ENCODE measurements around the gene ANKRD6.

The ANKRD6 gene

GRCh38 chr6:89642956-89643355, 210.0 kb downstream of the ANKRD6 start:
- no peak for DNase-seq (ENCODE audit: low spot score)

GRCh38 chr6:89643406-89643805, 210.5 kb downstream of the ANKRD6 start:
- no peak for DNase-seq (ENCODE audit: low spot score)

- no peak for DNase-seq (ENCODE audit: low spot score)
Observed at GRCh38 chr6:89644864-89645263, 211.9 kb downstream of the ANKRD6 start.

DNA sequence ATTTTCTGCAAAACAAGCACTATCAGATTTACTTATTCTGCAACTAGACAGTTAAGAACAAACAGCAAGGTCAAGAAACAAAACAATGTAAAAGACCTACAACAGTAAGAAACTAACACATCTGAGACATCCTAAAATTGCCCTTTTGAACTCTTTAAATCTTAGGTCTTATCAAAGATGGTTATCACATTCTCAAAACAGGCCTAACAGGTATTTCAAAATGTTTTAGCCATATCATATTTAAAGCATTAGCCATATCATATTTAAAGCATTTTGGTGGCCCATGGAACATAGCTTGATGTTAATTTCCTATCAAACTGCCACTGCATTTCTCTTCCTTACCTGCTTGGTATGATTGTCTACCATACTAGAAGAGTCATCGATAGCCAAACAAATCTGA, 216.7 kb downstream of the ANKRD6 start:
- no peak for DNase-seq (ENCODE audit: low spot score)

DNA sequence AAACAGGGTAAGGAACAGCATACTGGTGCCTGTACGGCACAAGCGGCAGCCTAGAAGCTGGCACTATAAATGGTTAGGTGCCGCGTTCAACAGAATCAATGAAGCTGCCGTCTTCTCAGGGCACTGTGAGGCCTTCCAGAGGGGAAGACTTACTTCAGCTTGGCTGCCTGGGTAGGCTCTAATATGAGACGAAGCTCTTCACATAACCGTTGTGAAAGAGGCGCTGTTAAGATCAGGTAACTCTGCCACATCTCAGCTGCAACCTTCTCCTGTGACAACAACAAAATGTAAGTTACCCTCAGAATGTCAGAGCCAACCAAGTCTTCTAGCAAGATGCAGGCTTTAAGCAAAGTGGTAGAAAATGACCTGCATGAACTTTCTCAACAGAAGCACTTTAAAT, 217.6 kb downstream of the ANKRD6 start:
- no peak for DNase-seq (ENCODE audit: low spot score)

GRCh38 chr6:89655122-89655521, 222.2 kb downstream of the ANKRD6 start:
- no peak for DNase-seq (ENCODE audit: low spot score)

DNA sequence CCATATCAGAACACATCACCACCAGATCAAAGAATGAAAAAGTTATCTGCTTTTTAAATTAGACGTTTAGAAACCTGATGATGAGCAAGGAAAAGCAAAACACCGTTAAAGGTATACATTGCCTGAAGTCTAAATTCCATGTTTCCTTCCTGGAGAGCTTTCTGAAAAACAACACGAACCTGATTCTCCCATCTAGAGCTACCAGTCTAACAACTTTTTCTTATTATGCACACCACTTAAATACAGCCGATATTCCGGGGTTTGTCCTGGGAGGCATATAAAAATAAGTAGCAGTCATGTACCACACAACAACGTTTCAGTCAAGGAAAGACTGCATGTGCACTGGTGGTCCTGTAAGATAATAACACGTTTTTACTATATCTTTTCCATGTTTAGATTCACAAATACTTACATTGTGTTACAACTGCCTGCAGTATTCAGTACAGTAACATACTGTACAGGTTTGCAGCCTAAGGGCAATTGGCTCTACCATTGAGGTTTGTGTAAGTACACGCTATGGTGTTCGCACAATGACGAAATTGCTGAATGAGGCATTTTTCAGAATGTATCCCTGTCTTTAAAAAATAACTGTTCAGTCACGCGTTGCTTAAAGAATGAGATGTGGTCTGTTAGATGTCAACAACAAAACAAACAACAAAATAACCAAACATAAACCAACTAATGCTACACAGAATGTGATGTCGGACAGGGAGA, 224.7 kb downstream of the ANKRD6 start:
- DNase-seq (ENCODE audit: low spot score), result no peak

GRCh38 chr6:89660981-89661380, 228.0 kb downstream of the ANKRD6 start:
- DNase-seq (ENCODE audit: low spot score), result no peak

DNA sequence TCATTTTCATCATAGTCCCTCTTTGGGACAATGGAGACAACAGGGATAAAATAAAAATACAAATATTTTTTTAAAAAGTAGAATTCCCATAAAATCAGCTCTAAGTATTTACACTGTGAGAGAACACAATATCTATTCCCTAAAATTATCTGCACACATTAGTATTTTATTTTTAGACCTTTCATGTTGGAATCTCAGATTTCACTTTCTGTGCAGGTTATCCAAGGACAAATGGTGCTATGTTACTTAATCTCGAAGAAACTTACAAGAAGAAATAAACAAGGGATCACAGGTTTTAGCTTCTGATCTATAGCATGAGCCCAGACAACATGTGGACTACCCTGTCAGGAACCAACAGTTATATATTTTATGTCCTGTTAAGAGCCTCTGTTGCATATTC, 228.6 kb downstream of the ANKRD6 start:
- no peak for DNase-seq (ENCODE audit: low spot score)

- no peak for DNase-seq (ENCODE audit: low spot score)
Observed at GRCh38 chr6:89662659-89663223, 229.8 kb downstream of the ANKRD6 start.

DNA sequence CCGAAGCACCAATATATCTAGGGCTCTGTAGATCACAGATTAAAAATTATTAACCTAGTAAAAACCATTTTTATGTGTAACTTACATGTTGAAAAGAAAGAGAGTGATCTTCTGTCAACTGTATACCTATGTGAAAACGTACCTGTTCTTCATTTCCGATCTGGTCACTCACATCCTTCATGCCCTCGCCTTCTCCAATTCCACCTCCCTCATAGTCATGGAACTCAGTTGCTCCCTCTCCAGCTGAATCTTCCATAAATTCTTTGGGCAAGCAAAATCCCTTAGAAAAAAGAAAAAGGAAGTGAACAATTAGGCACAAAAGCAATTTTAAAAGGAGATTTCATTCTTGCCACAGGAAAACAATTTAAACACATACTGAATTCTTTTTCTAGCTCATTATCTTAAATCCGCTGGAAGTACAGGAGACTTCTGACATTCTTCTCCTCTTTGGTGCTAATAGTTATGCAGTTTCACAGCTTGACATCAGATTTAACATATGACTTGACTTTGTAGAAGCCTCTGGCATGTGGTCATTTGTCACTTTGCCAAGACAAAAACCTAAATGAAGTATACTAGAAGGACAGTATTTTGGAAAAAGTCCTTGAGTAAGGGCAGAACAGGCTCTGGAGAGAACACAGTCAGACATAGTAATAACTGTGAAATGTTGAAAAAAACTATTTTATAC, 235.1 kb downstream of the ANKRD6 start:
- no peak for DNase-seq (ENCODE audit: low spot score)

- no peak for DNase-seq (ENCODE audit: low spot score)
Observed at GRCh38 chr6:89669002-89669401, 236.1 kb downstream of the ANKRD6 start.

GRCh38 chr6:89670935-89671565, 238.1 kb downstream of the ANKRD6 start:
- no peak for DNase-seq (ENCODE audit: low spot score)

GRCh38 chr6:89675949-89676748, 243.2 kb downstream of the ANKRD6 start:
- no peak for DNase-seq (ENCODE audit: low spot score)

DNA sequence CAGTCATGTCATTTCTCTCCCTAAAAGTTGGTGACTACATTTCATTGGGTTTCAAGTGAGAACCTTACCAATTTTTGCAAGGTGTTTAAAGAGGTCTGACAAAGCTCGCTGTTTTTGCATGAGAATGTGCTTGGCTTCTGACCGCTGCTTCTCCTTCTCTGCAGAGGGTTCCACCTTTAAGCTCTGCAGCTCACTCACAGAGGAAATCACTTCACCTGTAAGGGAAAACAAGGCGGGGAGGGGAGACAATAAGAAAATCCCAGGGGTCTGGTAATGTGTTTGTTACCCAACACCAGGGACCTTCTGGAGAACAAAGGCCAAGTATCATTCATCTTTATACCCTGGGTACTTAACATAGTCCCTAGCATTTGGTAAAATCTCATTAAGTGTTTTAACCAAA, 245.6 kb downstream of the ANKRD6 start:
- DNase-seq (ENCODE audit: low spot score), result no peak

- DNase-seq (ENCODE audit: low spot score), result no peak
Observed at GRCh38 chr6:89679215-89680120, 246.5 kb downstream of the ANKRD6 start.

- no peak for DNase-seq (ENCODE audit: low spot score)
Observed at GRCh38 chr6:89680150-89680549, 247.2 kb downstream of the ANKRD6 start.

- DNase-seq (ENCODE audit: low spot score), result no peak
Observed at GRCh38 chr6:89680551-89680950, 247.6 kb downstream of the ANKRD6 start.

GRCh38 chr6:89681983-89682564, 249.1 kb downstream of the ANKRD6 start:
- DNase-seq (ENCODE audit: low spot score), result no peak

DNA sequence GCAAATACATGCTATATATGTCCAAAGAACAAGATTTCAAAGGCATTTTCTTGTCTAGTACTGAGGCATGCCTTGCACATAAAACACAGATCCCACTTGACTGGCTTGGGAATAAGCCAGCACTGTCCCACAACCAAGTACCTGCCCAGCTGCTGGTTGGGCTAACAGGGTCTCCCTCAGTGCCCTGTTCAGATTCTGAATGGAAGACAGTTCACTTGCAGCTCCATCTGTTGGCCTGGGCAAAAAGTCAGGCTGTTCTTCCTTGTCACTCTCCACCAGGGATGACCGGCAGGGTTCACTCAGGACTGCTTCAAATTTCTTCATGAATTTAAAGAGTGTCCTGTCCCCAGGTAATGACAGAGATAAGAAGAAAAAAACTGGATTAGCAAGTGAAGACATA, 250.0 kb downstream of the ANKRD6 start:
- no peak for DNase-seq (ENCODE audit: low spot score)

Measured in SK-N-DZ (cell line).